ENCODE measurements around the gene NEDD4L.

NEDD4L gene

GRCh38 chr18:58446391-58447060 lies 402.5 kb downstream of the NEDD4L start:
- DNase-seq = no peak

GRCh38 chr18:58447402-58448095 lies 403.5 kb downstream of the NEDD4L start:
- DNase-seq = no peak

GRCh38 chr18:58449464-58449863 lies 405.4 kb downstream of the NEDD4L start:
- no peak for DNase-seq

Data from activated CD4-positive, CD25-positive, alpha-beta regulatory T cell (primary cell).